ENCODE measurements around the gene ABHD11. TPM values are rescaled to one million over a fixed set of nuclear protein-coding genes. Genes with fewer than 3 reads are reported as not detected.
"Not testable (repeated sequence)": the region's sequence is repeated elsewhere in the genome, so short reads cannot be mapped to it uniquely, and the experiment has no call there.

Gene ABHD11
- total RNA-seq, 1 experiment from 2014 or later, result 16.7 TPM

- DNase-seq, H3K9me3 ChIP-seq, H3K27me3 ChIP-seq, H3K36me3 ChIP-seq, H3K4me3 ChIP-seq: not testable (repeated sequence)
Measured at GRCh38 chr7:73713319-73713718, 25.3 kb downstream of the ABHD11 start.

GRCh38 chr7:73712773-73713172 lies 25.8 kb downstream of the ABHD11 start:
- no peaks in the 10 kb centered on the region for H3K9me3 ChIP-seq
- DNase-seq, result no peak
- H3K36me3 ChIP-seq, result peaks cover 3% of the 10 kb centered on the region; the same call in 1 of the 2 replicates
- H3K4me3 ChIP-seq, result no peak overlapping the region
- no peaks in the 10 kb centered on the region for H3K27me3 ChIP-seq

GRCh38 chr7:73708961-73709549 lies 29.5 kb downstream of the ABHD11 start:
- no peaks in the 10 kb centered on the region for H3K27me3 ChIP-seq
- no peaks in the 10 kb centered on the region for H3K9me3 ChIP-seq
- no peak for DNase-seq
- H3K36me3 ChIP-seq, result peaks cover 3% of the 10 kb centered on the region; the same call in 1 of the 2 replicates
- H3K4me3 ChIP-seq, result no peak overlapping the region

GRCh38 chr7:73707045-73707631 lies 31.5 kb downstream of the ABHD11 start:
- DNase-seq, result no peak
- Histone ChIP-seq H3K4me3 (no peak overlapping the region), H3K9me3 (no peaks in the 10 kb centered on the region), H3K36me3 (no peaks in the 10 kb centered on the region), H3K27me3 (no peaks in the 10 kb centered on the region)

- H3K36me3 ChIP-seq, result no peaks in the 10 kb centered on the region
Measured at GRCh38 chr7:73706126-73707044, 32.2 kb downstream of the ABHD11 start.

GRCh38 chr7:73705551-73705920 lies 33.1 kb downstream of the ABHD11 start:
- no peak overlapping the region for H3K4me3 ChIP-seq
- H3K36me3 ChIP-seq, result no peaks in the 10 kb centered on the region
- H3K27me3 ChIP-seq, result no peaks in the 10 kb centered on the region
- H3K9me3 ChIP-seq, result no peaks in the 10 kb centered on the region
- no peak for DNase-seq

More at GRCh38 chr7:73706126-73707044, 32.2 kb downstream of the ABHD11 start:
- Histone ChIP-seq H3K4me3 (no peak overlapping the region), H3K9me3 (no peaks in the 10 kb centered on the region), H3K27me3 (no peaks in the 10 kb centered on the region)
- no peak for DNase-seq

GRCh38 chr7:73704640-73705550 lies 33.7 kb downstream of the ABHD11 start:
- Histone ChIP-seq H3K27me3 (no peaks in the 10 kb centered on the region), H3K9me3 (no peaks in the 10 kb centered on the region), H3K36me3 (no peaks in the 10 kb centered on the region), H3K4me3 (no peak overlapping the region)
- DNase-seq, result no peak

- Histone ChIP-seq H3K4me3 (no peak overlapping the region), H3K9me3 (no peaks in the 10 kb centered on the region), H3K36me3 (no peaks in the 10 kb centered on the region), H3K27me3 (no peaks in the 10 kb centered on the region)
- no peak for DNase-seq
Measured at GRCh38 chr7:73703757-73704639, 34.6 kb downstream of the ABHD11 start.

- DNase-seq, result no peak
- Histone ChIP-seq H3K27me3 (no peaks in the 10 kb centered on the region), H3K9me3 (no peaks in the 10 kb centered on the region), H3K36me3 (no peaks in the 10 kb centered on the region), H3K4me3 (no peak overlapping the region)
Measured at GRCh38 chr7:73703225-73703624, 35.4 kb downstream of the ABHD11 start.

- Histone ChIP-seq H3K36me3 (no peaks in the 10 kb centered on the region), H3K27me3 (no peaks in the 10 kb centered on the region), H3K9me3 (no peaks in the 10 kb centered on the region)
Measured at GRCh38 chr7:73702665-73703064, 35.9 kb downstream of the ABHD11 start.

GRCh38 chr7:73702226-73702625 lies 36.4 kb downstream of the ABHD11 start:
- DNase-seq, result no peak
- no peaks in the 10 kb centered on the region for H3K36me3 ChIP-seq

More at GRCh38 chr7:73702665-73703064, 35.9 kb downstream of the ABHD11 start:
- DNase-seq, result no peak
- H3K4me3 ChIP-seq, result no peak overlapping the region

GRCh38 chr7:73701357-73701995 lies 37.1 kb downstream of the ABHD11 start:
- no peaks in the 10 kb centered on the region for H3K36me3 ChIP-seq
- H3K9me3 ChIP-seq, result no peaks in the 10 kb centered on the region
- no peak for DNase-seq
- H3K4me3 ChIP-seq, result no peak overlapping the region
- no peaks in the 10 kb centered on the region for H3K27me3 ChIP-seq

More at GRCh38 chr7:73702226-73702625, 36.4 kb downstream of the ABHD11 start:
- Histone ChIP-seq H3K27me3 (no peaks in the 10 kb centered on the region), H3K4me3 (no peak overlapping the region), H3K9me3 (no peaks in the 10 kb centered on the region)

- no peak for DNase-seq
- H3K36me3 ChIP-seq, result no peaks in the 10 kb centered on the region
Measured at GRCh38 chr7:73700581-73701134, 37.9 kb downstream of the ABHD11 start.

GRCh38 chr7:73700069-73700423 lies 38.6 kb downstream of the ABHD11 start:
- H3K4me3 ChIP-seq, result no peak overlapping the region
- H3K9me3 ChIP-seq, result no peaks in the 10 kb centered on the region
- DNase-seq, result no peak
- no peaks in the 10 kb centered on the region for H3K27me3 ChIP-seq
- H3K36me3 ChIP-seq, result no peaks in the 10 kb centered on the region

More at GRCh38 chr7:73700581-73701134, 37.9 kb downstream of the ABHD11 start:
- H3K9me3 ChIP-seq, result no peaks in the 10 kb centered on the region
- no peaks in the 10 kb centered on the region for H3K27me3 ChIP-seq
- H3K4me3 ChIP-seq, result no peak overlapping the region
